Stimulated activated CD8-positive, alpha-beta memory T cell treated with anti-CD3 and anti-CD28 coated beads, Interleukin-7, amount 100 ng/mL, for 24 hours (primary cell): ENCODE data around the gene CRYBG3.
"Not testable (repeated sequence)": the region's sequence is repeated elsewhere in the genome, so short reads cannot be mapped to it uniquely, and the experiment has no call there.

Experiments used
- DNase-seq: peaks from one replicate; pipeline ENCODE4 v3.0.0-alpha.2; 2020; ENCODE audit warnings: low read depth

Gene CRYBG3

GRCh38 chr3:97899331-97899730 is 77.5 kb downstream of the CRYBG3 start:
- DNase-seq = no peak

DNA sequence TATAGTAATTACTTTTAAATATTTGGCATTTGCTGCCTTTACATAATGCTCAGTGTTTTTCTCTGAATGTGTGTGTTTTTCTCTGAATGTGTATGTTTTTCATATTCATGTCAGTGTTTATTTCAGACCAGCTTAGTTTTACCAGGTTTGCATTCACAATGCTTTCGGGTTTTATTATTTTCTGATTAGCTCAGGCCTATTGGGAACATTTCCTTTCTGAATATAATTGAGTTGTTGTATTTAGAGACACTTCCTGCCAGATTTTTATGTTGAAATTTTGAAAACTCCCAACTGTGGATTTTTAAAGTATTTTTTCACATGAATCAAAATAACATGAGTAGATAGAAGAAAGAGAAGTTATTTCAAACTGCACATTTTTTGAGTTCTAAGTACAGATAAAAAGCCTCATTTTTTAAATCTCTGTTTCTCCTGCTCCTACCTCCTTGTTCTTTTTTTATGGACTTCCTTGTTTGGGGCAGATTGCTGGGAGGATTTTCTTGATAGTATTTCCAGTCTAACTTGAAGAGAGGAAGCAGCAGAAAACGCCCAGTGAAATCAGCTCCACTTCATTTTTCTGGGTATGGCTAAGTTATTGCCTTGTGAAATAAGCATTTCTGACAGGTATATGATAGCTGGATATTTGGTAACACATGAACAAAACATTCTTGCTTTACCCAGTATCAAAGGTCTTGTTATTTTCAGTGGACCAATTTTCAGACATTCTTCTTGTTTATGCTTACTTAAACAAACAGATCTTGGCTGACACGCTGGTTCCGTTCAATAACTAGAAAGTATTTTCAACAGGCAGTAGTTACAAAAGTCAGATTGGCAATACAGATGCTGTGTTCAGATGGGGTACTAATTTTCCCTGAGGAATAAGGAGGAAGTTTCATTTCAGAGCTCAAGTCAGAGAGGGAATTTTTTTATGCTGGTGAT is 79.8 kb downstream of the CRYBG3 start:
- no peak for DNase-seq

DNA sequence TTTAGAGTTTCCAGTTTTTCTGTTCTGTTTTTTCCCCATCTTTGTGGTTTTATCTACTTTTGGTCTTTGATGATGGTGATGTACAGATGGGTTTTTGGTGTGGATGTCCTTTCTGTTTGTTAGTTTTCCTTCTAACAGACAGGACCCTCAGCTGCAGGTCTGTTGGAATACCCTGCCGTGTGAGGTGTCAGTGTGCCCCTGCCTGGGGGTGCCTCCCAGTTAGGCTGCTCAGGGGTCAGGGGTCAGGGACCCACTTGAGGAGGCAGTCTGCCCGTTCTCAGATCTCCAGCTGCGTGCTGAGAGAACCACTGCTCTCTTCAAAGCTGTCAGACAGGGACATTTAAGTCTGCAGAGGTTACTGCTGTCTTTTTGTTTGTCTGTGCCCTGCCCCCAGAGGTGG is 88.0 kb downstream of the CRYBG3 start:
- not testable (repeated sequence) for DNase-seq

- DNase-seq = not testable (repeated sequence)
Observed at GRCh38 chr3:97910236-97910831, 88.5 kb downstream of the CRYBG3 start.

DNA sequence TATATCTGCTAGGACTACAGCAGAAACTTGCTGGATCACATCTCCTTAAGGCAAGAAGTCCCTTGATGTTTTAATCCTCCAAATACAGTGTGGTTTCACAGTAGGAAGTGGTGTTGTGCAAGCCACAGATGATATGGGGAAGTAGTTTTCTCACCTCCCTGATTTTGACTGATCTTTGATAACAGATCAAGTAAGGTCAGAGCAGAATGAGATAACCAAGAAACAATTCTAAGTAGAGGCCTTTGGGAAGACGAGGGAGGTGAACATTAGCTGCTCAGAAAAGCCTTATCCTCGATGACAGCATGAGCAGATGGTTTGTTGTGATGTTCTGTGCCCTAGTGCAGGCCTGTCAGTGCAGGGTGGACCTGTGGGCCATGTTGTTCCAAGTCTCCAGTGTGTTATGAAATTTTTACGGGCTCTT is 89.1 kb downstream of the CRYBG3 start:
- no peak for DNase-seq

- DNase-seq = no peak
Observed at GRCh38 chr3:97911459-97911858, 89.6 kb downstream of the CRYBG3 start.

- DNase-seq = no peak
Observed at GRCh38 chr3:97914388-97914787, 92.6 kb downstream of the CRYBG3 start.

- DNase-seq = no peak
Observed at GRCh38 chr3:97916576-97916975, 94.8 kb downstream of the CRYBG3 start.

- DNase-seq = no peak
Observed at GRCh38 chr3:97917813-97918536, 96.2 kb downstream of the CRYBG3 start.

GRCh38 chr3:97927704-97928103 is 105.9 kb downstream of the CRYBG3 start:
- no peak for DNase-seq

DNA sequence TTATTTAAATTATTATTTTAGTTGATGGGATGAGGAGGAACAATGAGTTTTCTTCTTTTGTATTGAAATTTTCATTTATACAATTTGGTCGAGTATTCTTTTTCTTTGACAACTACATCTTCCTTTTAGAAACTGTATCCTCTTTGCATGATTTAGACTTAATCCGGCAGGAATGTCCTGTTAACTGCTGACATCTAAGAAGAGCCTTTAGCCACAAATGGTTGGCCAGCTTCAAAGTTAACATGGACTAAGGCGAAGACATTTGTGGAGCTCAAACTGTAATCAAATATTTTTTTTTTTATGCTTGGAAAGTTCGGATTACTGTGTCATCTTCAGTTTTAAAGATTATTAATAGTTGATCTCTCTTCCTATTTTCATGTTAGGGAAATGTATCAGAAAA is 107.2 kb downstream of the CRYBG3 start:
- DNase-seq = no peak

- DNase-seq = no peak
Observed at GRCh38 chr3:97930018-97930417, 108.2 kb downstream of the CRYBG3 start.

GRCh38 chr3:97931218-97931617 is 109.4 kb downstream of the CRYBG3 start:
- no peak for DNase-seq

GRCh38 chr3:97932387-97932801 is 110.6 kb downstream of the CRYBG3 start:
- no peak for DNase-seq

GRCh38 chr3:97934980-97935695 is 113.3 kb downstream of the CRYBG3 start:
- DNase-seq = no peak

- no peak for DNase-seq
Observed at GRCh38 chr3:97935842-97936241, 114.0 kb downstream of the CRYBG3 start.

GRCh38 chr3:97937205-97937604 is 115.4 kb downstream of the CRYBG3 start:
- DNase-seq = no peak

DNA sequence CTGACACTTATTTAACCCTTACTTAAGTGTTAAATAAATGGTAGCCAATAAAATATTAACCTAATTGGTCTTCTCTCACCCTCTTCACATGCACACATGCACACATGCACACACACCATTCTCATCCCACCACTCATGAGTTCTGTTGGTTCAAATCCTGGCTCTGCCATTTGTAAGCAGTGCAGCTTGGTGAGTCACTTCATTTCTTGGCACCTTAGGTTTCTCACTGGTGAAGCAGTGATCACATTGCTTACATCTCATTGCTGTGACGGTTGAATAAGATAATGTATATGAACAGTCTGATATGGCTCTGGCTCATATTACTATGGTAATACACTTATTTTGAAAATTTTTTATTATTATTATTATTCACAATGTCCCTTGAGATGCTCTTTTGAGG is 116.6 kb downstream of the CRYBG3 start:
- DNase-seq = no peak

DNA sequence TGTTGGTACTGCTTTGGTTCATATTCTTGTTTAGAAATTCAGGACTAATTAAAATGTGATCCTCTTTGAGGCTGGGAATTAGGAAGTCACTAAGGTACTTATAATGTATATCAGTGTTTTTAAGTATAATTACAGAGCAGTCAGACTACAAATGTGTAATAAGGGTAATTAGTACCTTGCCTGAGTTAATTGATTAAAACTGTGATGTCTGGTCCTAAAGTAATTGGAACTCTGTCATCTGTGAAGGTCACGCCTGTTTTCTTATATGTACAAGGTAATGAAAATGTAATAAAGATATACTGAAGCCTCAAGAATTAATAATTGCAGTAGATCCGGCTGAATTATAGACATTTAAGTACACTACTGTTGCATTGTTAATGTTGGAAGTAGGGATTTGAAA is 117.6 kb downstream of the CRYBG3 start:
- no peak for DNase-seq

DNA sequence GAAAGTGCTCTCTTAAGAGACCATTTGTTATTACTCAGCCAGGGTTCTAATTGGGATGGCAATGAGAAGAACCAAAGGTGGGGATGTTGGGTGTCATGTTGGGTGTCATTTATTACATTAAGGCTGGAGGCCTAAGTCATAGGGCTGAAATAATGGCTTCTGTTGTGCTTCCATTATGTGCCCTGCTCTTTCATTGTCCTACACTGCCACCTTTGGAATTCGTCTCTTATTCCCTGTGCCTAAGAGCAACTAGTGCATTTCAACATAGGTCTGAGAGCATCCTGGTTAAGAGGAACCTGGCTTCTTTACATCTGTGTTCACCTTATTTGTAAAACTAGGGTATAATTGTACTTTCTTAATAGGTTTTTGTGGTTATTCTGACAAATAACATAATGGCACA is 118.2 kb downstream of the CRYBG3 start:
- DNase-seq = no peak

DNA sequence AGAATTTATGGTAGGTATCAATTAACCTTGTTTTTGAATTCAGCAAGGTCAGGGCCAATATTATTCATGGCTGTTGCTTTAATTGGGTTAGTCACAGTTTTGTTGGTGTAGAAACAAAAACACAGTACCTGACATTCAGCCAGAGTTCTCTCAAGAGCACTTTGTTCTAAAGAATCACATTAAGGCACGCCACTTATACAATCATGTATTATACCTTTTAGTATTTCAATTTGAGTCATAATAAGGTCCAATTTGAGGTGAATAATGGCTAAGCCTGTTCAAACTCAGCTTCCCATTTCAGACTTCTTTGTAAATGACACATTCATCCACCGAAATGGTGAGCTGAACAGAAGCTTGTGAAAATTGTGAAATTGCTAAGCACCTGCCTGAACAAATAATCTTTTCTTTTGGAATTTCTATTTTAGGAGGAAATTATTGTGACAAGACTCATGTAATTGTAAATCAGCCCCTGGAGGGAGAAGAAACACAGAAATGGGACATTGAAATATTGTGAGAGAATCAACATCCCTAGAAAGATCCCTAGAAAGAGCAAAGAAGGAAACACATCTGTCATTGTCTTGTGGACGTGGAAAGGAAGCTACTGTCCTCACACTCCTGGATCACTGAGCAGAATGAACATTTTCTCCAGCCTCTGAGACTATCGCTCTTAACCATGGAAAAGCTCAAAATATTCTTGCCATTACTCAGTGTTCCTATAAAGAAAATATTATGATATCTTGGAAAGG is 121.2 kb downstream of the CRYBG3 start:
- DNase-seq = no peak
